GM23338 (cell line): ENCODE results near the gene CLSTN2. TPM values are rescaled to one million over a fixed set of nuclear protein-coding genes. Genes with fewer than 3 reads are reported as not detected.

ENCODE experiments used
- ATAC-seq: fragments of 200-7000 bp; cut with Tn5 transposase; 3 replicates; pipeline ENCODE4 v1.9.1; 2020
- DNase-seq: peaks from one replicate; pipeline ENCODE4 v3.0.0-alpha.2; 2015; ENCODE audit warnings: low spot score
- H2AFZ ChIP-seq: fragments of 200-600 bp; sonication (generic); 2 replicates; pipeline ENCODE4 v1.8.0; 2016; ENCODE audit warnings: antibody characterized with exemption, mild to moderate bottlenecking, moderate library complexity
- H3F3A ChIP-seq: fragments of 200-600 bp; sonication (generic); replicated peaks from 2 replicates; pipeline ENCODE4 v1.8.0; 2017; ENCODE audit warnings: antibody characterized with exemption, mixed run types, low read depth
- H3K27ac ChIP-seq: fragments of 200-600 bp; sonication (generic); 2 replicates; pipeline ENCODE4 v1.6.1; 2016; ENCODE audit warnings: low read depth
- H3K27me3 ChIP-seq: fragments of 200-600 bp; sonication (generic); 2 replicates; pipeline ENCODE4 v1.8.0; 2016; ENCODE audit warnings: mild to moderate bottlenecking, mixed run types, moderate library complexity; ENCODE audit not compliant: insufficient read depth
- H3K36me3 ChIP-seq: fragments of 200-600 bp; sonication (generic); 2 replicates; pipeline ENCODE4 v1.8.0; 2016; ENCODE audit warnings: mild to moderate bottlenecking; ENCODE audit not compliant: insufficient read depth
- H3K4me1 ChIP-seq: fragments of 200-600 bp; sonication (generic); 2 replicates; pipeline ENCODE4 v1.8.0; 2016; ENCODE audit warnings: mild to moderate bottlenecking, moderate library complexity; ENCODE audit not compliant: insufficient read depth
- H3K4me2 ChIP-seq: fragments of 200-600 bp; sonication (generic); 2 replicates; pipeline ENCODE4 v1.7.1; 2017; ENCODE audit warnings: mixed run types
- H3K4me3 ChIP-seq: fragments of 200-600 bp; sonication (generic); 2 replicates; pipeline ENCODE4 v1.6.1; 2016; ENCODE audit warnings: mixed run types
- H3K79me2 ChIP-seq: fragments of 200-600 bp; sonication (generic); replicated peaks from 2 replicates; pipeline ENCODE4 v1.8.0; 2017; ENCODE audit warnings: mild to moderate bottlenecking; ENCODE audit not compliant: insufficient read depth
- H3K9me2 ChIP-seq: fragments of 200-600 bp; sonication (generic); 2 replicates; pipeline ENCODE4 v1.8.0; 2017; ENCODE audit not compliant: insufficient read depth
- H4K20me1 ChIP-seq: fragments of 200-600 bp; sonication (generic); replicated peaks from 2 replicates; pipeline ENCODE4 v1.8.0; 2017; ENCODE audit warnings: mild to moderate bottlenecking; ENCODE audit not compliant: insufficient read depth
- H3K27ac Mint-ChIP-seq: 2 replicates; pipeline ENCODE4 v1.8.0; 2020; ENCODE audit warnings: inconsistent platforms, mild to moderate bottlenecking, moderate library complexity, mixed read lengths
- H3K27me3 Mint-ChIP-seq: 3 replicates; pipeline ENCODE4 v1.8.0; 2022; ENCODE audit warnings: low read depth, mild to moderate bottlenecking, moderate library complexity, mixed read lengths, inconsistent platforms; ENCODE audit not compliant: insufficient read depth, poor library complexity
- H3K36me3 Mint-ChIP-seq: 3 replicates; pipeline ENCODE4 v1.8.0; 2021; ENCODE audit warnings: low read depth, mild to moderate bottlenecking, inconsistent platforms, moderate library complexity, mixed read lengths
- H3K4me1 Mint-ChIP-seq: 3 replicates; pipeline ENCODE4 v1.8.0; 2020; ENCODE audit warnings: mild to moderate bottlenecking, inconsistent platforms, mixed read lengths
- H3K4me3 Mint-ChIP-seq: 3 replicates; pipeline ENCODE4 v1.8.0; 2021; ENCODE audit warnings: moderate library complexity, mild to moderate bottlenecking, inconsistent platforms, mixed read lengths
- H3K9me3 Mint-ChIP-seq: 3 replicates; pipeline ENCODE4 v1.8.0; 2020; ENCODE audit warnings: moderate library complexity, mild to moderate bottlenecking, inconsistent platforms, mixed read lengths
- CREB1 ChIP-seq: fragments of 250-450 bp; sonication (Bioruptor Pico); IDR thresholded peaks from 2 replicates; pipeline ENCODE4 v1.5.0; 2020; ENCODE audit warnings: low read depth, mild to moderate bottlenecking, moderate library complexity
- EZH2 ChIP-seq: fragments of 200-600 bp; sonication (generic); IDR thresholded peaks from one replicate; pipeline ENCODE4 v1.8.0; 2017; ENCODE audit warnings: antibody characterized with exemption, mild to moderate bottlenecking, low read depth; ENCODE audit not compliant: unreplicated experiment
- EZH2phosphoT487 ChIP-seq: fragments of 200-600 bp; sonication (generic); IDR thresholded peaks from one replicate; pipeline ENCODE4 v1.8.1; 2018; ENCODE audit warnings: antibody characterized with exemption; ENCODE audit not compliant: unreplicated experiment
- JUNB ChIP-seq: IDR thresholded peaks from one replicate; pipeline ENCODE4 v1.6.1; 2016; ENCODE audit warnings: antibody characterized with exemption; ENCODE audit not compliant: unreplicated experiment
- NANOG ChIP-seq: IDR thresholded peaks from 2 replicates; pipeline ENCODE4 v1.6.1; 2016; ENCODE audit warnings: antibody characterized with exemption, borderline replicate concordance
- POLR2AphosphoS5 ChIP-seq: IDR thresholded peaks from 2 replicates; pipeline ENCODE4 v1.6.1; 2016; ENCODE audit warnings: antibody characterized with exemption, low read depth
- STAT1 ChIP-seq: IDR thresholded peaks from one replicate; pipeline ENCODE4 v1.6.1; 2016; ENCODE audit warnings: antibody characterized with exemption; ENCODE audit not compliant: unreplicated experiment
- ZNF114 ChIP-seq: fragments of 250-450 bp; sonication (Bioruptor Pico); IDR thresholded peaks from 2 replicates; pipeline ENCODE4 v1.5.0; 2020; ENCODE audit warnings: mild to moderate bottlenecking, moderate library complexity
- ZNF331 ChIP-seq: fragments of 250-450 bp; sonication (Bioruptor Pico); IDR thresholded peaks from 2 replicates; pipeline ENCODE4 v1.5.0; 2020; ENCODE audit warnings: low read depth, mild to moderate bottlenecking, moderate library complexity
- polyA plus RNA-seq: library from polyadenylated mRNA; unstranded; fragments of >200 nt; fragmentation: Nextera tagmentation; extraction: Ambion mirVana; gene quantifications from 2 replicates; pipeline ENCODE4 v1.2.1, GENCODE V29; 2016
- total RNA-seq: library from RNA; depleted of rRNA; stranded (reverse); fragments of >200 nt; shearing (Covaris generic); gene quantifications from 2 replicates; pipeline ENCODE4 v1.2.3, GENCODE V29; 2014
- TF ChIP-seq, protein P1 (sequence below): IDR thresholded peaks from one replicate; pipeline ENCODE4 v1.6.1; 2018; ENCODE audit warnings: antibody characterized with exemption; ENCODE audit not compliant: unreplicated experiment
- TF ChIP-seq, protein P2 (sequence below): IDR thresholded peaks from 2 replicates; pipeline ENCODE4 v1.6.1; 2016; ENCODE audit warnings: antibody characterized with exemption
- TF ChIP-seq, protein P3 (sequence below): fragments of 250-450 bp; sonication (Bioruptor Pico); IDR thresholded peaks from 2 replicates; pipeline ENCODE4 v1.5.0; 2020; ENCODE audit warnings: mild to moderate bottlenecking, moderate library complexity
- TF ChIP-seq, protein P4 (sequence below), 2 experiments: fragments of 200-600 bp in 1 of 2; sonication (generic) in 1 of 2; conservative IDR thresholded peaks; 2 replicates each; pipeline versions ENCODE4 v1.5.1 to v1.6.1; 2016 to 2017; ENCODE audit warnings: antibody characterized with exemption in 2 of 2, low read depth in 2 of 2, mild to moderate bottlenecking in 2 of 2, moderate library complexity in 1 of 2

CLSTN2 gene
- total and polyA plus RNA-seq, 2 experiments from 2014 or later = 0.11 to 0.83 TPM

DNA sequence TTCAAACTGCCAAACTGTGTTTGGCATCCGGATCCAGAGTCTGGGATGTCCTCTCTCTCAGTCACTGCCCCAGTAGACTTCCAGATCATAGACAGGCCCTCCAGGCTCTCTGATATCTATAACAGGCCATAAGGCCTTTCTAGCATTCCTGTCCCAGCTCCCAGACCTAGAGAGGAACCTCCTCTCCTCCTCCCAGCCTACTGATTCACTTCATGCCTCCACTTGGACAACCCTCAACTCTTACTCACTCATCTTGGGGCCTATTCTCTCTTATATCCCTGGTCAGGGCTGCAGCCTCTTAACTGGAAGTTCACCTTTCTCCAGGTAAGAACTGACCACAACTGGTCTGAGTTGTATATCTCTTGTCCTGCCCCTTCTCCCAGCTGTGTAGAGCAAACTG, 489.2 kb downstream of the CLSTN2 start (continued):
- TF ChIP-seq NANOG = no peak
- TF ChIP-seq EZH2 = no peak
- TF ChIP-seq JUNB = no peak

DNA sequence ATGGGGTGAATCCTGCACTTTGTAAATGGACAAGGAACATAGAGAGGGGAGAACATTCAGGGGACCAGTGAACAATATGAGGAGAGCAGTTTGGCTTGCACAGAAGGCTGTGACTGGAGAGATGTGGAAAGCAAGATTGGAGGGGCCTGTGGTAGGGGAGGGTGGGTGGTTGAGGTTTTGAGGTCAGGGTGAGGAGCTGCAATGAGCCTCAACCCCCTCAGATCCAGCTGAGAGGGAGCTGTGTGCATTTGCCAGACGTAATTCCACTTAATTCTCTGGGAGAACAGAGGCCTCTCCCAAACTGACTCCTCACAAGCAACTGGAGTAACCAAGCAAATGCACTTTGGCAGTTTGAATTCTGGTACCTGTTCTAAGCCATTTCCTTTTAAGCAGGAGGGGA, 489.7 kb downstream of the CLSTN2 start:
- Mint-ChIP-seq H3K4me3 (no peak overlapping the region), H3K9me3 (no peaks in the 10 kb centered on the region; the same call in 2 of the 3 replicates)

More for the DNA sequence above, 489.7 kb downstream of the CLSTN2 start:
- no peak for TF ChIP-seq ZNF114 (CRISPR knock-in tag)
- TF ChIP-seq, protein P1, sequence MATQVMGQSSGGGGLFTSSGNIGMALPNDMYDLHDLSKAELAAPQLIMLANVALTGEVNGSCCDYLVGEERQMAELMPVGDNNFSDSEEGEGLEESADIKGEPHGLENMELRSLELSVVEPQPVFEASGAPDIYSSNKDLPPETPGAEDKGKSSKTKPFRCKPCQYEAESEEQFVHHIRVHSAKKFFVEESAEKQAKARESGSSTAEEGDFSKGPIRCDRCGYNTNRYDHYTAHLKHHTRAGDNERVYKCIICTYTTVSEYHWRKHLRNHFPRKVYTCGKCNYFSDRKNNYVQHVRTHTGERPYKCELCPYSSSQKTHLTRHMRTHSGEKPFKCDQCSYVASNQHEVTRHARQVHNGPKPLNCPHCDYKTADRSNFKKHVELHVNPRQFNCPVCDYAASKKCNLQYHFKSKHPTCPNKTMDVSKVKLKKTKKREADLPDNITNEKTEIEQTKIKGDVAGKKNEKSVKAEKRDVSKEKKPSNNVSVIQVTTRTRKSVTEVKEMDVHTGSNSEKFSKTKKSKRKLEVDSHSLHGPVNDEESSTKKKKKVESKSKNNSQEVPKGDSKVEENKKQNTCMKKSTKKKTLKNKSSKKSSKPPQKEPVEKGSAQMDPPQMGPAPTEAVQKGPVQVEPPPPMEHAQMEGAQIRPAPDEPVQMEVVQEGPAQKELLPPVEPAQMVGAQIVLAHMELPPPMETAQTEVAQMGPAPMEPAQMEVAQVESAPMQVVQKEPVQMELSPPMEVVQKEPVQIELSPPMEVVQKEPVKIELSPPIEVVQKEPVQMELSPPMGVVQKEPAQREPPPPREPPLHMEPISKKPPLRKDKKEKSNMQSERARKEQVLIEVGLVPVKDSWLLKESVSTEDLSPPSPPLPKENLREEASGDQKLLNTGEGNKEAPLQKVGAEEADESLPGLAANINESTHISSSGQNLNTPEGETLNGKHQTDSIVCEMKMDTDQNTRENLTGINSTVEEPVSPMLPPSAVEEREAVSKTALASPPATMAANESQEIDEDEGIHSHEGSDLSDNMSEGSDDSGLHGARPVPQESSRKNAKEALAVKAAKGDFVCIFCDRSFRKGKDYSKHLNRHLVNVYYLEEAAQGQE = no peak
- TF ChIP-seq, protein P2, sequence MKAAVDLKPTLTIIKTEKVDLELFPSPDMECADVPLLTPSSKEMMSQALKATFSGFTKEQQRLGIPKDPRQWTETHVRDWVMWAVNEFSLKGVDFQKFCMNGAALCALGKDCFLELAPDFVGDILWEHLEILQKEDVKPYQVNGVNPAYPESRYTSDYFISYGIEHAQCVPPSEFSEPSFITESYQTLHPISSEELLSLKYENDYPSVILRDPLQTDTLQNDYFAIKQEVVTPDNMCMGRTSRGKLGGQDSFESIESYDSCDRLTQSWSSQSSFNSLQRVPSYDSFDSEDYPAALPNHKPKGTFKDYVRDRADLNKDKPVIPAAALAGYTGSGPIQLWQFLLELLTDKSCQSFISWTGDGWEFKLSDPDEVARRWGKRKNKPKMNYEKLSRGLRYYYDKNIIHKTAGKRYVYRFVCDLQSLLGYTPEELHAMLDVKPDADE = no peak
- no peak for TF ChIP-seq JUNB
- TF ChIP-seq ZNF331 (CRISPR knock-in tag) = no peak
- no peak for TF ChIP-seq EZH2
- no peak for TF ChIP-seq EZH2phosphoT487
- TF ChIP-seq STAT1 = no peak
- TF ChIP-seq CREB1 (CRISPR knock-in tag) = no peak
- TF ChIP-seq, protein P3, sequence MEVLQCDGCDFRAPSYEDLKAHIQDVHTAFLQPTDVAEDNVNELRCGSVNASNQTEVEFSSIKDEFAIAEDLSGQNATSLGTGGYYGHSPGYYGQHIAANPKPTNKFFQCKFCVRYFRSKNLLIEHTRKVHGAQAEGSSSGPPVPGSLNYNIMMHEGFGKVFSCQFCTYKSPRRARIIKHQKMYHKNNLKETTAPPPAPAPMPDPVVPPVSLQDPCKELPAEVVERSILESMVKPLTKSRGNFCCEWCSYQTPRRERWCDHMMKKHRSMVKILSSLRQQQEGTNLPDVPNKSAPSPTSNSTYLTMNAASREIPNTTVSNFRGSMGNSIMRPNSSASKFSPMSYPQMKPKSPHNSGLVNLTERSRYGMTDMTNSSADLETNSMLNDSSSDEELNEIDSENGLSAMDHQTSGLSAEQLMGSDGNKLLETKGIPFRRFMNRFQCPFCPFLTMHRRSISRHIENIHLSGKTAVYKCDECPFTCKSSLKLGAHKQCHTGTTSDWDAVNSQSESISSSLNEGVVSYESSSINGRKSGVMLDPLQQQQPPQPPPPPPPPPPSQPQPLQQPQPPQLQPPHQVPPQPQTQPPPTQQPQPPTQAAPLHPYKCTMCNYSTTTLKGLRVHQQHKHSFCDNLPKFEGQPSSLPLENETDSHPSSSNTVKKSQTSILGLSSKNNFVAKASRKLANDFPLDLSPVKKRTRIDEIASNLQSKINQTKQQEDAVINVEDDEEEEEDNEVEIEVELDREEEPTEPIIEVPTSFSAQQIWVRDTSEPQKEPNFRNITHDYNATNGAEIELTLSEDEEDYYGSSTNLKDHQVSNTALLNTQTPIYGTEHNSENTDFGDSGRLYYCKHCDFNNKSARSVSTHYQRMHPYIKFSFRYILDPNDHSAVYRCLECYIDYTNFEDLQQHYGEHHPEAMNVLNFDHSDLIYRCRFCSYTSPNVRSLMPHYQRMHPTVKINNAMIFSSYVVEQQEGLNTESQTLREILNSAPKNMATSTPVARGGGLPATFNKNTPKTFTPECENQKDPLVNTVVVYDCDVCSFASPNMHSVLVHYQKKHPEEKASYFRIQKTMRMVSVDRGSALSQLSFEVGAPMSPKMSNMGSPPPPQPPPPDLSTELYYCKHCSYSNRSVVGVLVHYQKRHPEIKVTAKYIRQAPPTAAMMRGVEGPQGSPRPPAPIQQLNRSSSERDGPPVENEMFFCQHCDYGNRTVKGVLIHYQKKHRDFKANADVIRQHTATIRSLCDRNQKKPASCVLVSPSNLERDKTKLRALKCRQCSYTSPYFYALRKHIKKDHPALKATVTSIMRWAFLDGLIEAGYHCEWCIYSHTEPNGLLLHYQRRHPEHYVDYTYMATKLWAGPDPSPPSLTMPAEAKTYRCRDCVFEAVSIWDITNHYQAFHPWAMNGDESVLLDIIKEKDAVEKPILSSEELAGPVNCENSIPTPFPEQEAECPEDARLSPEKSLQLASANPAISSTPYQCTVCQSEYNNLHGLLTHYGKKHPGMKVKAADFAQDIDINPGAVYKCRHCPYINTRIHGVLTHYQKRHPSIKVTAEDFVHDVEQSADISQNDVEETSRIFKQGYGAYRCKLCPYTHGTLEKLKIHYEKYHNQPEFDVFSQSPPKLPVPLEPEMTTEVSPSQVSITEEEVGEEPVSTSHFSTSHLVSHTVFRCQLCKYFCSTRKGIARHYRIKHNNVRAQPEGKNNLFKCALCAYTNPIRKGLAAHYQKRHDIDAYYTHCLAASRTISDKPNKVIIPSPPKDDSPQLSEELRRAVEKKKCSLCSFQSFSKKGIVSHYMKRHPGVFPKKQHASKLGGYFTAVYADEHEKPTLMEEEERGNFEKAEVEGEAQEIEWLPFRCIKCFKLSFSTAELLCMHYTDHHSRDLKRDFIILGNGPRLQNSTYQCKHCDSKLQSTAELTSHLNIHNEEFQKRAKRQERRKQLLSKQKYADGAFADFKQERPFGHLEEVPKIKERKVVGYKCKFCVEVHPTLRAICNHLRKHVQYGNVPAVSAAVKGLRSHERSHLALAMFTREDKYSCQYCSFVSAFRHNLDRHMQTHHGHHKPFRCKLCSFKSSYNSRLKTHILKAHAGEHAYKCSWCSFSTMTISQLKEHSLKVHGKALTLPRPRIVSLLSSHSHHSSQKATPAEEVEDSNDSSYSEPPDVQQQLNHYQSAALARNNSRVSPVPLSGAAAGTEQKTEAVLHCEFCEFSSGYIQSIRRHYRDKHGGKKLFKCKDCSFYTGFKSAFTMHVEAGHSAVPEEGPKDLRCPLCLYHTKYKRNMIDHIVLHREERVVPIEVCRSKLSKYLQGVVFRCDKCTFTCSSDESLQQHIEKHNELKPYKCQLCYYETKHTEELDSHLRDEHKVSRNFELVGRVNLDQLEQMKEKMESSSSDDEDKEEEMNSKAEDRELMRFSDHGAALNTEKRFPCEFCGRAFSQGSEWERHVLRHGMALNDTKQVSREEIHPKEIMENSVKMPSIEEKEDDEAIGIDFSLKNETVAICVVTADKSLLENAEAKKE (CRISPR knock-in tag) = no peak
- TF ChIP-seq NANOG = no peak
- TF ChIP-seq, protein P4, sequence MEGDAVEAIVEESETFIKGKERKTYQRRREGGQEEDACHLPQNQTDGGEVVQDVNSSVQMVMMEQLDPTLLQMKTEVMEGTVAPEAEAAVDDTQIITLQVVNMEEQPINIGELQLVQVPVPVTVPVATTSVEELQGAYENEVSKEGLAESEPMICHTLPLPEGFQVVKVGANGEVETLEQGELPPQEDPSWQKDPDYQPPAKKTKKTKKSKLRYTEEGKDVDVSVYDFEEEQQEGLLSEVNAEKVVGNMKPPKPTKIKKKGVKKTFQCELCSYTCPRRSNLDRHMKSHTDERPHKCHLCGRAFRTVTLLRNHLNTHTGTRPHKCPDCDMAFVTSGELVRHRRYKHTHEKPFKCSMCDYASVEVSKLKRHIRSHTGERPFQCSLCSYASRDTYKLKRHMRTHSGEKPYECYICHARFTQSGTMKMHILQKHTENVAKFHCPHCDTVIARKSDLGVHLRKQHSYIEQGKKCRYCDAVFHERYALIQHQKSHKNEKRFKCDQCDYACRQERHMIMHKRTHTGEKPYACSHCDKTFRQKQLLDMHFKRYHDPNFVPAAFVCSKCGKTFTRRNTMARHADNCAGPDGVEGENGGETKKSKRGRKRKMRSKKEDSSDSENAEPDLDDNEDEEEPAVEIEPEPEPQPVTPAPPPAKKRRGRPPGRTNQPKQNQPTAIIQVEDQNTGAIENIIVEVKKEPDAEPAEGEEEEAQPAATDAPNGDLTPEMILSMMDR (conservative IDR thresholded peaks at IDR 0.05; ENCODE audit: low read depth in 2 of 2) = no peak
- no peak for TF ChIP-seq POLR2AphosphoS5
- Mint-ChIP-seq H3K36me3 (no peaks in the 10 kb centered on the region), H3K4me1 (peaks cover 18% of the 10 kb centered on the region), H3K27me3 (peaks cover 1% of the 10 kb centered on the region), H3K27ac (no peak overlapping the region)
- ATAC-seq = no peak
- Histone ChIP-seq H3K4me3 (no peak overlapping the region), H3K36me3 (no peaks in the 10 kb centered on the region), H3K27me3 (no peaks in the 10 kb centered on the region), H2AFZ (no peak overlapping the region), H3K4me2 (no peak overlapping the region), H3K4me1 (0 out of 2 replicates have a peak, but pooled peaks cover 3% of the 10 kb centered on the region), H4K20me1 (no peaks in the 10 kb centered on the region), H3K9me2 (peaks cover 16% of the 10 kb centered on the region), H3K79me2 (no peaks in the 10 kb centered on the region), H3K27ac (no peak overlapping the region), H3F3A (no peaks in the 10 kb centered on the region)
- no peak for DNase-seq
